HepG2 (cell line): ENCODE measurements around the gene CSKMT. TPM values are rescaled to one million over a fixed set of nuclear protein-coding genes. Genes with fewer than 3 reads are reported as not detected.

ENCODE experiments used
- CBX1 ChIP-seq: IDR thresholded peaks from one replicate; pipeline ENCODE4 v1.6.1; 2016; ENCODE audit warnings: antibody characterized with exemption, low read depth
- CENPT ChIP-seq: sonication (generic); formaldehyde crosslinking; IDR thresholded peaks from 2 replicates; pipeline ENCODE4 v1.8.0; 2022; ENCODE audit warnings: low read depth, mild to moderate bottlenecking, moderate library complexity, missing genetic modification reagents
- HNRNPL ChIP-seq: fragments of 200-400 bp; formaldehyde crosslinking; IDR thresholded peaks from 2 replicates; pipeline ENCODE4 v1.6.1; 2017; ENCODE audit warnings: mild to moderate bottlenecking, low read depth, low read length
- MBNL3 ChIP-seq: fragments of 250-450 bp; sonication (Bioruptor Pico); conservative IDR thresholded peaks from 2 replicates; pipeline ENCODE4 v1.8.0; 2022; ENCODE audit warnings: mild to moderate bottlenecking, inconsistent platforms
- MED1 ChIP-seq: sonication (generic); formaldehyde crosslinking; IDR thresholded peaks from 2 replicates; pipeline ENCODE4 v1.4.0; 2020; ENCODE audit warnings: missing genetic modification reagents
- PHF8 ChIP-seq: sonication (generic); formaldehyde crosslinking; IDR thresholded peaks from 2 replicates; pipeline ENCODE4 v1.5.0; 2020; ENCODE audit warnings: missing genetic modification reagents
- REPIN1 ChIP-seq: sonication (generic); formaldehyde crosslinking; IDR thresholded peaks from 2 replicates; pipeline ENCODE4 v1.8.0; 2022; ENCODE audit warnings: missing genetic modification reagents, low read depth, mild to moderate bottlenecking, borderline replicate concordance
- SSRP1 ChIP-seq: IDR thresholded peaks from 2 replicates; pipeline ENCODE4 v1.6.1; 2016; ENCODE audit warnings: control low read depth
- TAF15 ChIP-seq: fragments of 200-400 bp; formaldehyde crosslinking; IDR thresholded peaks from one replicate; pipeline ENCODE4 v1.6.1; 2018; ENCODE audit warnings: mild to moderate bottlenecking, low read depth, low read length; ENCODE audit not compliant: poor library complexity, severe bottlenecking
- THAP8 ChIP-seq: sonication (generic); formaldehyde crosslinking; IDR thresholded peaks from 2 replicates; pipeline ENCODE4 v1.5.1; 2020; ENCODE audit warnings: missing genetic modification reagents, mild to moderate bottlenecking, borderline replicate concordance
- TP53 ChIP-seq: sonication (generic); formaldehyde crosslinking; conservative IDR thresholded peaks from 2 replicates; pipeline ENCODE4 v1.4.0; 2020; ENCODE audit warnings: missing genetic modification reagents
- ZNF768 ChIP-seq: sonication (generic); formaldehyde crosslinking; IDR thresholded peaks from 2 replicates; pipeline ENCODE4 v1.4.0; 2020; ENCODE audit warnings: missing genetic modification reagents
- ZNF775 ChIP-seq: sonication (generic); formaldehyde crosslinking; IDR thresholded peaks from 2 replicates; pipeline ENCODE4 v1.4.0; 2020; ENCODE audit warnings: missing genetic modification reagents, mild to moderate bottlenecking, moderate library complexity, borderline replicate concordance
- ZUFSP ChIP-seq: sonication (generic); formaldehyde crosslinking; IDR thresholded peaks from 2 replicates; pipeline ENCODE4 v1.9.0; 2021; ENCODE audit warnings: missing genetic modification reagents, mild to moderate bottlenecking, borderline replicate concordance
- polyA plus RNA-seq, 8 experiments: library from polyadenylated mRNA; depleted of rRNA in 3 of 8; stranded (reverse) in 7 of 8; unstranded in 1 of 8; fragments of >200 nt; fragmentation: Illumina TruSeq in 4 of 8; extraction: Trizol in 4 of 8; gene quantifications; 2 replicates each; pipeline versions ENCODE4 v1.2.1 to v1.2.3, GENCODE V29; 2011 to 2016; ENCODE audit warnings: low read depth in 4 of 8, missing spikeins in 1 of 8, mixed read lengths in 1 of 8; ENCODE audit not compliant: insufficient read depth in 1 of 8
- total RNA-seq, 5 experiments: library from RNA; depleted of rRNA; stranded (reverse); fragments of >200 nt; fragmentation: Illumina TruSeq; extraction: Trizol; gene quantifications; 2 replicates each; pipeline ENCODE4 v1.2.3, GENCODE V29; 2016; ENCODE audit warnings: low read depth in 1 of 5
- TF ChIP-seq, protein P1 (sequence below): sonication (generic); formaldehyde crosslinking; IDR thresholded peaks from 2 replicates; pipeline ENCODE4 v1.5.0; 2020; ENCODE audit warnings: mild to moderate bottlenecking, missing genetic modification reagents, borderline replicate concordance
- TF ChIP-seq, protein P2 (sequence below): sonication (generic); formaldehyde crosslinking; IDR thresholded peaks from 2 replicates; pipeline ENCODE4 v1.4.0; 2020; ENCODE audit warnings: missing genetic modification reagents
- TF ChIP-seq, protein P3 (sequence below): sonication (generic); formaldehyde crosslinking; IDR thresholded peaks from 2 replicates; pipeline ENCODE4 v1.4.0; 2020; ENCODE audit warnings: low read depth, missing genetic modification reagents
- TF ChIP-seq, protein P4 (sequence below): sonication (generic); formaldehyde crosslinking; IDR thresholded peaks from 2 replicates; pipeline ENCODE4 v1.8.0; 2022; ENCODE audit warnings: missing genetic modification reagents, mild to moderate bottlenecking, moderate library complexity, borderline replicate concordance

Gene CSKMT
- total and polyA plus RNA-seq, 2 of the 13 experiments (the other 11 are each of a cell fraction or from before 2014, with no cell fraction given), result 7.6 to 31.8 TPM

DNA sequence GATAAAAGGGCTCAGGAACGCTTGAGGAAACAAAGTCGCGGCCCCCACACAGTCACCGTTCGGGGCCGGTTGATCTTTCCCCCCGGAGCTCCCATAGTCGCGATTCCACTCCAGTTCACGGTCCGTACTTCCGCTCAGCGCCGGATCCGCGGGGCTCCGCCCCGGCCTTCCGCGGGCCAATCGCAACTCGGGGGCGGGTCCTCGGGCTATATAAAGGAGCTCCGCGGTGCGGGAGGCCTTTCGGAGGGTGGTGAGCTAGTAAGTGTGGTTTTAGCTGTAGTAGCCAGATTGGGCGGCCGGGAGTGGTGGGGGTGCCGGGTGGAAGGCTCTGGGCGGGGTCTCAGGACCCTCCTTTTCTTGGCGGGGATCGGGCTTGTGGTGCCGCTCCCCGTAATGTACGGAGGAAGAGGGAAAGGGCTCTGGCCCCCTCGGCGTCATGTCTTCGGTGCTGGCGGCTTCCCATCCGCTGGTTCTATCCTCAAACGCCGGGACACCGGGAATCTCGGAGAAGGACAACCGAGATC lies at the start of gene CSKMT, which contains the start of gene C11orf98 (continued):
- TF ChIP-seq ZUFSP (CRISPR knock-in tag) (no peak), CENPT (no peak), PHF8 (CRISPR knock-in tag) (peak; percentile 80), TP53 (CRISPR knock-in tag) (0 out of 2 replicates have a peak, but pooled peaks have one; percentile 57), MED1 (CRISPR knock-in tag) (peak; percentile 50; the same call in 1 of the 2 replicates), CBX1 (peak; percentile 92), MBNL3 (CRISPR knock-in tag) (no peak), TAF15 (peak; percentile 99), REPIN1 (no peak), THAP8 (CRISPR knock-in tag) (no peak), ZNF768 (CRISPR knock-in tag) (no peak; the same call in 1 of the 2 replicates), ZNF775 (no peak), SSRP1 (CRISPR knock-in tag) (no peak), HNRNPL (0 out of 2 replicates have a peak, but pooled peaks have one; percentile 78)
- TF ChIP-seq, protein P1, sequence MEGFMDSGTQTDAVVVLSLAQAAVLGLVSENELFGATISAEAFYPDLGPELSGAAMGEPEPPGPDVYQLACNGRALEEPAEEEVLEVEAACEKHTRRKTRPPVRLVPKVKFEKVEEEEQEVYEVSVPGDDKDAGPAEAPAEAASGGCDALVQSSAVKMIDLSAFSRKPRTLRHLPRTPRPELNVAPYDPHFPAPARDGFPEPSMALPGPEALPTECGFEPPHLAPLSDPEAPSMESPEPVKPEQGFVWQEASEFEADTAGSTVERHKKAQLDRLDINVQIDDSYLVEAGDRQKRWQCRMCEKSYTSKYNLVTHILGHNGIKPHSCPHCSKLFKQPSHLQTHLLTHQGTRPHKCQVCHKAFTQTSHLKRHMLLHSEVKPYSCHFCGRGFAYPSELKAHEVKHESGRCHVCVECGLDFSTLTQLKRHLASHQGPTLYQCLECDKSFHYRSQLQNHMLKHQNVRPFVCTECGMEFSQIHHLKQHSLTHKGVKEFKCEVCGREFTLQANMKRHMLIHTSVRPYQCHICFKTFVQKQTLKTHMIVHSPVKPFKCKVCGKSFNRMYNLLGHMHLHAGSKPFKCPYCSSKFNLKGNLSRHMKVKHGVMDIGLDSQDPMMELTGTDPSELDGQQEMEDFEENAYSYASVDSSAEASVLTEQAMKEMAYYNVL (CRISPR knock-in tag), result peak; percentile 67; the same call in 1 of the 2 replicates
- TF ChIP-seq, protein P2, sequence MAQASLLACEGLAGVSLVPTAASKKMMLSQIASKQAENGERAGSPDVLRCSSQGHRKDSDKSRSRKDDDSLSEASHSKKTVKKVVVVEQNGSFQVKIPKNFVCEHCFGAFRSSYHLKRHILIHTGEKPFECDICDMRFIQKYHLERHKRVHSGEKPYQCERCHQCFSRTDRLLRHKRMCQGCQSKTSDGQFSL (CRISPR knock-in tag), result peak; percentile 90
- TF ChIP-seq, protein P3, sequence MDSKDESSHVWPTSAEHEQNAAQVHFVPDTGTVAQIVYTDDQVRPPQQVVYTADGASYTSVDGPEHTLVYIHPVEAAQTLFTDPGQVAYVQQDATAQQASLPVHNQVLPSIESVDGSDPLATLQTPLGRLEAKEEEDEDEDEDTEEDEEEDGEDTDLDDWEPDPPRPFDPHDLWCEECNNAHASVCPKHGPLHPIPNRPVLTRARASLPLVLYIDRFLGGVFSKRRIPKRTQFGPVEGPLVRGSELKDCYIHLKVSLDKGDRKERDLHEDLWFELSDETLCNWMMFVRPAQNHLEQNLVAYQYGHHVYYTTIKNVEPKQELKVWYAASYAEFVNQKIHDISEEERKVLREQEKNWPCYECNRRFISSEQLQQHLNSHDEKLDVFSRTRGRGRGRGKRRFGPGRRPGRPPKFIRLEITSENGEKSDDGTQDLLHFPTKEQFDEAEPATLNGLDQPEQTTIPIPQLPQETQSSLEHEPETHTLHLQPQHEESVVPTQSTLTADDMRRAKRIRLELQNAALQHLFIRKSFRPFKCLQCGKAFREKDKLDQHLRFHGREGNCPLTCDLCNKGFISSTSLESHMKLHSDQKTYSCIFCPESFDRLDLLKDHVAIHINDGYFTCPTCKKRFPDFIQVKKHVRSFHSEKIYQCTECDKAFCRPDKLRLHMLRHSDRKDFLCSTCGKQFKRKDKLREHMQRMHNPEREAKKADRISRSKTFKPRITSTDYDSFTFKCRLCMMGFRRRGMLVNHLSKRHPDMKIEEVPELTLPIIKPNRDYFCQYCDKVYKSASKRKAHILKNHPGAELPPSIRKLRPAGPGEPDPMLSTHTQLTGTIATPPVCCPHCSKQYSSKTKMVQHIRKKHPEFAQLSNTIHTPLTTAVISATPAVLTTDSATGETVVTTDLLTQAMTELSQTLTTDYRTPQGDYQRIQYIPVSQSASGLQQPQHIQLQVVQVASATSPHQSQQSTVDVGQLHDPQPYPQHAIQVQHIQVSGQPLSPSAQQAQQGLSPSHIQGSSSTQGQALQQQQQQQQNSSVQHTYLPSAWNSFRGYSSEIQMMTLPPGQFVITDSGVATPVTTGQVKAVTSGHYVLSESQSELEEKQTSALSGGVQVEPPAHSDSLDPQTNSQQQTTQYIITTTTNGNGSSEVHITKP, result 0 out of 2 replicates have a peak, but pooled peaks have one; percentile 39
- TF ChIP-seq, protein P4, sequence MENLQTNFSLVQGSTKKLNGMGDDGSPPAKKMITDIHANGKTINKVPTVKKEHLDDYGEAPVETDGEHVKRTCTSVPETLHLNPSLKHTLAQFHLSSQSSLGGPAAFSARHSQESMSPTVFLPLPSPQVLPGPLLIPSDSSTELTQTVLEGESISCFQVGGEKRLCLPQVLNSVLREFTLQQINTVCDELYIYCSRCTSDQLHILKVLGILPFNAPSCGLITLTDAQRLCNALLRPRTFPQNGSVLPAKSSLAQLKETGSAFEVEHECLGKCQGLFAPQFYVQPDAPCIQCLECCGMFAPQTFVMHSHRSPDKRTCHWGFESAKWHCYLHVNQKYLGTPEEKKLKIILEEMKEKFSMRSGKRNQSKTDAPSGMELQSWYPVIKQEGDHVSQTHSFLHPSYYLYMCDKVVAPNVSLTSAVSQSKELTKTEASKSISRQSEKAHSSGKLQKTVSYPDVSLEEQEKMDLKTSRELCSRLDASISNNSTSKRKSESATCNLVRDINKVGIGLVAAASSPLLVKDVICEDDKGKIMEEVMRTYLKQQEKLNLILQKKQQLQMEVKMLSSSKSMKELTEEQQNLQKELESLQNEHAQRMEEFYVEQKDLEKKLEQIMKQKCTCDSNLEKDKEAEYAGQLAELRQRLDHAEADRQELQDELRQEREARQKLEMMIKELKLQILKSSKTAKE (CRISPR knock-in tag), result no peak
